Fibroblast of the aortic adventitia (primary cell): ENCODE measurements around the gene NHLRC2. TPM values are rescaled to one million over a fixed set of nuclear protein-coding genes. Genes with fewer than 3 reads are reported as not detected.

Experiments
- DNase-seq: peaks from one replicate; pipeline ENCODE4 v3.0.0-alpha.2; 2010; ENCODE audit warnings: low read depth
- H3K4me3 ChIP-seq: 2 replicates; pipeline ENCODE4 v1.5.1; 2011; ENCODE audit warnings: low read depth, mild to moderate bottlenecking, control low read depth, low read length, moderate library complexity
- total RNA-seq: library from RNA; depleted of rRNA; stranded (reverse); fragments of >200 nt; gene quantifications from 2 replicates; pipeline ENCODE4 v1.2.3, GENCODE V29; 2012; ENCODE audit warnings: low replicate concordance
- TF ChIP-seq, protein P1 (sequence below): IDR thresholded peaks from 2 replicates; pipeline ENCODE4 v1.5.1; 2011; ENCODE audit warnings: mild to moderate bottlenecking, low read length, control low read depth, inconsistent platforms; ENCODE audit not compliant: insufficient read depth

Gene NHLRC2
- total RNA-seq, 1 donor = 26.3 TPM

- no peak overlapping the region for H3K4me3 ChIP-seq
- TF ChIP-seq, protein P1, sequence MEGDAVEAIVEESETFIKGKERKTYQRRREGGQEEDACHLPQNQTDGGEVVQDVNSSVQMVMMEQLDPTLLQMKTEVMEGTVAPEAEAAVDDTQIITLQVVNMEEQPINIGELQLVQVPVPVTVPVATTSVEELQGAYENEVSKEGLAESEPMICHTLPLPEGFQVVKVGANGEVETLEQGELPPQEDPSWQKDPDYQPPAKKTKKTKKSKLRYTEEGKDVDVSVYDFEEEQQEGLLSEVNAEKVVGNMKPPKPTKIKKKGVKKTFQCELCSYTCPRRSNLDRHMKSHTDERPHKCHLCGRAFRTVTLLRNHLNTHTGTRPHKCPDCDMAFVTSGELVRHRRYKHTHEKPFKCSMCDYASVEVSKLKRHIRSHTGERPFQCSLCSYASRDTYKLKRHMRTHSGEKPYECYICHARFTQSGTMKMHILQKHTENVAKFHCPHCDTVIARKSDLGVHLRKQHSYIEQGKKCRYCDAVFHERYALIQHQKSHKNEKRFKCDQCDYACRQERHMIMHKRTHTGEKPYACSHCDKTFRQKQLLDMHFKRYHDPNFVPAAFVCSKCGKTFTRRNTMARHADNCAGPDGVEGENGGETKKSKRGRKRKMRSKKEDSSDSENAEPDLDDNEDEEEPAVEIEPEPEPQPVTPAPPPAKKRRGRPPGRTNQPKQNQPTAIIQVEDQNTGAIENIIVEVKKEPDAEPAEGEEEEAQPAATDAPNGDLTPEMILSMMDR = no peak
- no peak for DNase-seq
Measured at GRCh38 chr10:113849140-113849803, 5.2 kb upstream of the NHLRC2 start.

DNA sequence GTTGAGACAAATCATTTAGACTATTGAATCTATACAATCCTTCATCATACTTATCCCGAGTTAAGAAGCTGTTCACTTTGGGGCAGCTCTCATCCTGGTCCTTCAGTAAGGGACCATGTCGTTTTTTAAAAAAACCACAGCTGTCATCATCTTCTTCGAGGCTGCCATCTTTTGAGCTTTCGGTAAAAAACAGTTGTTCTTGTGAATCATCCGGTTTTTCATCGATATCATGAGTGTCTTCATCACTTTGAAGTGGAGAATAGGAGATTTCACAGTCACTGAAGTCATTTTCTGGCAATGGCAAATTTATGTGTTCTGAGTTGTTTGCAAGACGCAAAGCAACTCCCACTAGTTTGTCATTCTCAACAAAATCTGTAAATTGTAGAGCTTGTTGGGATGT, 4.5 kb upstream of the NHLRC2 start:
- H3K4me3 ChIP-seq = no peak overlapping the region
- TF ChIP-seq, protein P1 = no peak
- DNase-seq = no peak

DNA sequence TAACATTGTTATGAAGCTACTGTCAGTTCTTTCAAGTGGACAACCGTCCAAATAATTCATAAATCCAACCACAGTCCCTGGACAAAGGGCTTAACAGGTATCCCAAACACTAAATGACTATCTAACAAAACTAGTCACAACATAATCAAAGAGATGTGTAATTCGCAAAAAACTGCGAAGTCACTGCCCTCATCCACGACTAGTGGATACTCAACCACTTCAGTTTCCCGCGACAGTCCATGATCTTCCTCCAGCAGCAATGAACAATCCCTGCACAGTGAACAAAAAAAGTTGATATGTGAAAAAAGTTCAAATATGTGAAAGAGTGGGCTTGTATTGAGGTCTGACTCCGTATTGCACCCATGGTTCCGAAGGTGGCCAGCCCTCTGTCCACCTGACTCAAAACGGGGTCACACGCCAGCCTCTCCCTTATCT, 866 bp upstream of the NHLRC2 start:
- DNase-seq = no peak
- H3K4me3 ChIP-seq = peak overlapping the region; percentile 86
- TF ChIP-seq, protein P1 = no peak

DNA sequence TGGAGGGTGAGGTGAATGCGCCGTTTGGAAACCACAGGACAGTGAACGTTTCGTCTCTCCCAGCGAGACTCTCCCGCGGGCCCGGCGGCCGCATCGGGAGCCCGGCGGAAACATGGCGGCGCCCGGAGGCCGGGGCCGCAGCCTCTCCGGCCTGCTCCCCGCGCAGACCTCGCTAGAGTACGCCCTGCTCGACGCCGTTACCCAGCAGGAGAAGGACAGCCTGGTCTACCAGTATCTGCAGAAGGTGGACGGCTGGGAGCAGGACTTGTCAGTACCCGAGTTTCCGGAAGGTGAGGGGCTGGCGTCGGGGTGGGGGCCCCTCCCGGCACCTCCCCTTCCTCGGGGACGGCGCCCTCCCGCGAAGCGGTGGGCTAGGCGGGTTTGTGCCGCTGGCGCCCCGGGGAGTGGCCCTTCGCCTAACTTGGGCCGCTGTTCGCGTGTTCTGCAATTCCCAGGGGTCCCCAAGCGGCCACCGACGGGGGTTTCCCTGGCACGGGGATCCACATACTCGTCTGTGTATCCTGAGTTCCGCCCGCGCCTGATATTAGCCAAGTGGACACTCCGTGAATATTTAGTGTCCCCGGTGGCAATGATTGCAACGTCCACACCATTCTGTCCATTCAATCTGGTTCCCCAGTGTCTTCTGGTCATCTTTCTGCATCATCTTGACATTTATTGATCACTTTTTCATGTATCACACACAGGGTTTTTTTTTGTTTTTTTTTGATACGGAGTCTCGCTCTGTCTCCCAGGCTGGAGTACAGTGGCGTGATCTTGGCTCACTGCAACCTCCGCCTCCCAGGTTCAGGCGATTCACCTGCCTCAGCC, 514 bp downstream of the NHLRC2 start:
- H3K4me3 ChIP-seq = peak overlapping the region; percentile 86
- DNase-seq = peak; percentile 33
- TF ChIP-seq, protein P1 = no peak

DNA sequence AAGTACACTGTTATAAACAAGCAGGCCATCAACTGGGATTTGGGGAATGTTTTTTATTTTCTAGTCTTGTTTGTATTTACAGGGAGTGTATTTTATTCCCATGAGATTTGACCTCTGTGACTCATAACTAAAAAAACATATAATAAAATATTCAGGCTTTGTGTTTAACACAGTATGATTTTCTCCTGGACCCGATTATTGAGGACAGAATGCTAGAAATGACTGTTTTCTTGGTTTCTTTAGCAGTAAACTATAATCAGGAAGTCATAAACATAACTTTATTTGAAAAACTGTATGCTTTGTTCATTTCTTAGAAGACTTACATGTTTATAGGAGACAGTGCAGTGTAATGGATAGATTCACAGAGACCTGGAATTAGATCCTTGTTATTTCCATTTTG, 2.1 kb downstream of the NHLRC2 start:
- TF ChIP-seq, protein P1 = no peak
- peak overlapping the region; percentile 86 for H3K4me3 ChIP-seq
- DNase-seq = peak; percentile 22

GRCh38 chr10:113857210-113857609, 2.7 kb downstream of the NHLRC2 start:
- no peak overlapping the region for H3K4me3 ChIP-seq
- DNase-seq = no peak
- TF ChIP-seq, protein P1 = no peak
